ENCODE measurements around the gene ARRB1.

DNA sequence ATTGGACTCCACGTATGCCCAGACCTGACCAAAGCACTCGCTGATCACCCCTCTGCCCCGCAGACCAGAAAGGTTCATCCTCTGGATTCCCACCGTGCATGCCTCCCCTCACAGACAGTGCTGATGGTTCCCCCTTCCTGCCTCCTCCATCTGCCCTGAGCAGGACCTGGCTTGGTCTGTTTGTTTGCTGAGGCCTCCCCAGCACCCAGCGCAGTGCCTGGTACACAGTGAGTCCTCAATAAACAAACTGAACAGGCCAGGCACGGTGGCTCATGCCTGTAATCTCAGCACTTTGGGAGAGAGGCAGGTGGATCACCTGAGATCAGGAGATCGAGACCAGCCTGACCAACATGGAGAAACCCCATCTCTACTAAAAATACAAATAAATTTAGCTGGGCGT lies 24.2 kb upstream of the ARRB1 start:
- TF ChIP-seq GATA2 (IDR thresholded peaks at IDR 0.05; ENCODE audit: low read depth, low read length) (no peak), GATA3 (IDR thresholded peaks at IDR 0.05; ENCODE audit: low read depth, low read length) (no peak)

Data from SH-SY5Y (cell line).